Sigmoid colon (tissue), 7 donors: ENCODE results near the gene NDFIP1. TPM values are rescaled to one million over a fixed set of nuclear protein-coding genes. Genes with fewer than 3 reads are reported as not detected.
A peak's percentile ranks its signal among the peaks of the same experiment; 100 is the strongest.
"Not testable (repeated sequence)": the region's sequence is repeated elsewhere in the genome, so short reads cannot be mapped to it uniquely, and the experiment has no call there.

Experiments
- DNase-seq: peaks from one replicate; pipeline ENCODE4 v3.0.0-alpha.2; 2019
- H3K27ac ChIP-seq, 4 donors: fragments of 200-600 bp; sonication (generic); one replicate each; pipeline ENCODE4 v1.5.1; 2016 to 2019; ENCODE audit warnings: mild to moderate bottlenecking in 1 of 4
- H3K27me3 ChIP-seq, 3 donors: fragments of 200-600 bp; sonication (generic); one replicate each; pipeline ENCODE4 v1.5.1; 2019; ENCODE audit warnings: mild to moderate bottlenecking in 1 of 3
- H3K36me3 ChIP-seq, 4 donors: fragments of 200-600 bp; sonication (generic); one replicate each; pipeline ENCODE4 v1.5.1; 2016 to 2019
- H3K4me1 ChIP-seq, 4 donors: fragments of 200-600 bp; sonication (generic); one replicate each; pipeline ENCODE4 v1.5.1; 2017 to 2019
- H3K4me3 ChIP-seq, 4 donors: fragments of 200-600 bp; sonication (generic); one replicate each; pipeline ENCODE4 v1.5.1; 2017 to 2019; ENCODE audit warnings: mild to moderate bottlenecking in 2 of 4, moderate library complexity in 1 of 4
- H3K9me3 ChIP-seq, 4 donors: fragments of 200-600 bp in 3 of 4; sonication (generic) in 3 of 4; one replicate each; pipeline versions ENCODE4 v1.5.1 to v1.6.1; 2013 to 2019
- EP300 ChIP-seq, 4 donors: sonication (generic); formaldehyde crosslinking; IDR thresholded peaks; one replicate each; pipeline ENCODE4 v1.6.1; 2017; ENCODE audit warnings: antibody characterized with exemption in 4 of 4
- POLR2A ChIP-seq, 2 donors: fragments of 450-650 bp; IDR thresholded peaks; one replicate each; pipeline ENCODE4 v1.6.1; 2016; ENCODE audit warnings: antibody characterized with exemption in 2 of 2, mild to moderate bottlenecking in 2 of 2, moderate library complexity in 2 of 2
- POLR2AphosphoS5 ChIP-seq, 4 donors: sonication (generic); formaldehyde crosslinking; IDR thresholded peaks; one replicate each; pipeline ENCODE4 v1.6.1; 2017; ENCODE audit warnings: antibody characterized with exemption in 4 of 4
- WGBS, 2 donors: extraction: QIAGEN DNeasy Blood & Tissue Kit; methylation state at CpG; one replicate each; pipeline ENCODE4 v1.1.7; 2013; 5-methylcytosine and 5-hydroxymethylcytosine counted together
- intact Hi-C: fragments of 100-400 bp; cut with DNase I; formaldehyde crosslinking; loops from one replicate; pipeline ENCODE4 v1.15.1; 2023
- polyA plus RNA-seq, 3 donors: library from polyadenylated mRNA; stranded (reverse); fragments of 200-250 nt; gene quantifications; one replicate each; pipeline ENCODE4 v1.2.3, GENCODE V29; 2013
- total RNA-seq, 4 donors: library from RNA; depleted of rRNA; stranded (reverse); fragments of >200 nt; gene quantifications; one replicate each; pipeline ENCODE4 v1.1.0, GENCODE V29; 2016
- TF ChIP-seq, protein P1 (sequence below), 4 experiments: fragments of 450-650 bp in 3 of 4; fragments of 200-600 bp in 1 of 4; IDR thresholded peaks; one replicate each; pipeline ENCODE4 v1.5.1; 2016 to 2019; ENCODE audit warnings: antibody characterized with exemption in 4 of 4, mild to moderate bottlenecking in 3 of 4, moderate library complexity in 2 of 4
- donor health status: healthy with polysubstance abuse.
- donor health status: Bipolar disorder and iron deficiency.
- donor health status: healthy.

NDFIP1 gene
- total and polyA plus RNA-seq, 7 donors: 20.3 to 88.5 (median 47.8) TPM

GRCh38 chr5:142151436-142152383 lies 43.1 kb downstream of the NDFIP1 start:
- H3K27ac ChIP-seq: no peak overlapping the region
- DNase-seq: no peak
- no peak overlapping the region for H3K4me3 ChIP-seq
- H3K4me1 ChIP-seq: peaks cover 0 to 4% (median 0%) of the 10 kb centered on the region in 4 donors
- TF ChIP-seq POLR2AphosphoS5 (IDR thresholded peaks at IDR 0.05): no peak
- TF ChIP-seq, protein P1, sequence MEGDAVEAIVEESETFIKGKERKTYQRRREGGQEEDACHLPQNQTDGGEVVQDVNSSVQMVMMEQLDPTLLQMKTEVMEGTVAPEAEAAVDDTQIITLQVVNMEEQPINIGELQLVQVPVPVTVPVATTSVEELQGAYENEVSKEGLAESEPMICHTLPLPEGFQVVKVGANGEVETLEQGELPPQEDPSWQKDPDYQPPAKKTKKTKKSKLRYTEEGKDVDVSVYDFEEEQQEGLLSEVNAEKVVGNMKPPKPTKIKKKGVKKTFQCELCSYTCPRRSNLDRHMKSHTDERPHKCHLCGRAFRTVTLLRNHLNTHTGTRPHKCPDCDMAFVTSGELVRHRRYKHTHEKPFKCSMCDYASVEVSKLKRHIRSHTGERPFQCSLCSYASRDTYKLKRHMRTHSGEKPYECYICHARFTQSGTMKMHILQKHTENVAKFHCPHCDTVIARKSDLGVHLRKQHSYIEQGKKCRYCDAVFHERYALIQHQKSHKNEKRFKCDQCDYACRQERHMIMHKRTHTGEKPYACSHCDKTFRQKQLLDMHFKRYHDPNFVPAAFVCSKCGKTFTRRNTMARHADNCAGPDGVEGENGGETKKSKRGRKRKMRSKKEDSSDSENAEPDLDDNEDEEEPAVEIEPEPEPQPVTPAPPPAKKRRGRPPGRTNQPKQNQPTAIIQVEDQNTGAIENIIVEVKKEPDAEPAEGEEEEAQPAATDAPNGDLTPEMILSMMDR (IDR thresholded peaks at IDR 0.05): peak; percentile 46 to 78 (median 68)
- no peaks in the 10 kb centered on the region for H3K9me3 ChIP-seq
- peaks cover 5 to 52% (median 10%) of the 10 kb centered on the region in 4 donors for H3K36me3 ChIP-seq
- WGBS, 2 donors: 21 to 45% methylated on average over 3 of the region's 3 CpGs
- intact Hi-C loops: loop anchor here (2.0 to 5.0 kb wide), 2 partner anchors 397 to 546 kb away; no protein-coding TSS in a partner anchor
- no peaks in the 10 kb centered on the region for H3K27me3 ChIP-seq

GRCh38 chr5:142152384-142152732 lies 43.8 kb downstream of the NDFIP1 start:
- H3K27ac ChIP-seq: no peak overlapping the region
- peaks cover 0 to 45% (median 4%) of the 10 kb centered on the region in 4 donors for H3K36me3 ChIP-seq
- TF ChIP-seq POLR2AphosphoS5 (IDR thresholded peaks at IDR 0.05): no peak
- no peak for TF ChIP-seq POLR2A (IDR thresholded peaks at IDR 0.05)
- TF ChIP-seq EP300 (IDR thresholded peaks at IDR 0.05): no peak
- TF ChIP-seq, protein P1 (IDR thresholded peaks at IDR 0.05): no peak
- WGBS, 2 donors: 72 to 81% methylated on average over 1 of the region's 1 CpG
- no peaks in the 10 kb centered on the region for H3K27me3 ChIP-seq
- H3K9me3 ChIP-seq: no peaks in the 10 kb centered on the region
- DNase-seq: no peak
- peaks cover 0 to 4% (median 0%) of the 10 kb centered on the region in 4 donors for H3K4me1 ChIP-seq
- intact Hi-C loops: loop anchor here (5.0 kb wide), 1 partner anchor 545 kb away; no protein-coding TSS in a partner anchor
- no peak overlapping the region for H3K4me3 ChIP-seq

- 86 to 88% methylated on average over 12 of the region's 12 CpGs for WGBS, 2 donors
- no peak for DNase-seq
- no peaks in the 10 kb centered on the region for H3K27me3 ChIP-seq
- no peak overlapping the region for H3K27ac ChIP-seq
- H3K9me3 ChIP-seq: no peaks in the 10 kb centered on the region
- TF ChIP-seq, protein P1 (IDR thresholded peaks at IDR 0.05): no peak
- no peak for TF ChIP-seq POLR2A (IDR thresholded peaks at IDR 0.05)
- TF ChIP-seq POLR2AphosphoS5 (IDR thresholded peaks at IDR 0.05): no peak
- peaks cover 0 to 30% (median 0%) of the 10 kb centered on the region in 4 donors for H3K36me3 ChIP-seq
- no peak overlapping the region for H3K4me3 ChIP-seq
- H3K4me1 ChIP-seq: peaks cover 0 to 4% (median 0%) of the 10 kb centered on the region in 4 donors
- intact Hi-C loops: loop anchor here (5.0 kb wide), 1 partner anchor 543 kb away; no protein-coding TSS in a partner anchor
Observed at GRCh38 chr5:142153674-142154448, 45.3 kb downstream of the NDFIP1 start.

DNA sequence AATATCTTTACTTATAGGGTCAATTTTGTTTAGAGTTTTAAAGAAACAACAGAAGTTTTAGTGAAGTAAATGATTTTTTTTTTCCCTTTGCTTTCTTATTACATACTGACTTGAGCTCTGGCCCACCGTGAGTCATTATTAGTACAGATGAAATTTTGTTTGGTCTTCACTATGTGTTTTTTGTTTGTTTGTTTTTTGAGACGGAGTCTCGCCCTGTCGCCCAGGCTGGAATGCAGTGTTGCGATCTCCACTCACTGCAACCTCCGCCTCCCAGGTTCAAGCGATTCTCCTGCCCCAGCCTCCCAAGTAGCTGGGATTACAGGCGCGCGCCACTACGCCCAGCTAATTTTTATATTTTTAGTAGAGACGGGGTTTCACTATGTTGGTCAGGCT lies 45.9 kb downstream of the NDFIP1 start:
- H3K27me3 ChIP-seq, H3K4me1 ChIP-seq, H3K27ac ChIP-seq, DNase-seq, H3K9me3 ChIP-seq, H3K4me3 ChIP-seq: not testable (repeated sequence)
- WGBS, 2 donors: 95 to 96% methylated on average over 12 of the region's 12 CpGs
- intact Hi-C loops: loop anchor here (5.0 kb wide), 1 partner anchor 543 kb away; no protein-coding TSS in a partner anchor
- peaks cover 0 to 27% (median 0%) of the 10 kb centered on the region in 4 donors for H3K36me3 ChIP-seq
